HCT116 (cell line): ENCODE results near the gene PAMR1. TPM values are rescaled to one million over a fixed set of nuclear protein-coding genes. Genes with fewer than 3 reads are reported as not detected.

Experiments
- ATAC-seq: fragments of 200-7000 bp; cut with Tn5 transposase; 2 replicates; pipeline ENCODE4 v1.9.1; 2020; ENCODE audit warnings: mild to moderate bottlenecking, moderate library complexity
- BruUV-seq: library from RNA; stranded (reverse); fragments of 400-500 nt; replicated peaks from 2 replicates; lab custom pipeline; 2021; lab: Mats Ljungman, UMichigan
- CTCF ChIA-PET: fragments of 300-600 bp; sonication (Branson Sonifier 250); formaldehyde crosslinking; loops from one replicate; lab custom pipeline; 2021; ENCODE audit warnings: antibody characterized with exemption; lab: Charles Lee
- POLR2A ChIA-PET: fragments of 300-600, 350-600 bp; sonication (Branson Sonifier 250); formaldehyde crosslinking; loops from one replicate; lab custom pipeline; 2021; ENCODE audit warnings: antibody characterized with exemption; lab: Charles Lee
- RAD21 ChIA-PET, 2 experiments: fragments of 300-600 bp; sonication (Branson Sonifier 250); formaldehyde crosslinking; loops; one replicate each; lab custom pipeline; 2023; ENCODE audit warnings: low total read pairs in 2 of 2; ENCODE audit not compliant: uncharacterized antibody in 2 of 2, unreplicated experiment in 2 of 2, low non-redundant PET in 1 of 2; lab: Charles Lee
- DNase-seq: peaks from one replicate; pipeline ENCODE4 v3.0.0-alpha.2; 2010; ENCODE audit warnings: low read depth, low spot score
- H2AFZ ChIP-seq: fragments of 200-600 bp; shearing (Covaris generic), sonication (generic); 2 replicates; pipeline ENCODE4 v1.6.1; 2017; ENCODE audit warnings: low read depth, mixed run types, mixed read lengths, antibody characterized with exemption, low read length; ENCODE audit not compliant: poor library complexity, severe bottlenecking
- H3K27ac ChIP-seq: 2 replicates; pipeline ENCODE4 v1.5.1; 2012; ENCODE audit warnings: low read depth, low read length
- H3K27me3 ChIP-seq: fragments of 200-600 bp; sonication (generic); 2 replicates; pipeline ENCODE4 v1.6.1; 2016; ENCODE audit warnings: mixed run types, low read length, mixed read lengths; ENCODE audit not compliant: insufficient read depth
- H3K36me3 ChIP-seq, 2 experiments: fragments of 200-500 bp in 1 of 2; fragments of 200-600 bp in 1 of 2; sonication (Bioruptor generic) in 1 of 2; sonication (generic) in 1 of 2; 2 replicates each; pipeline versions ENCODE4 v1.5.1 to v1.6.1; 2014 to 2016; ENCODE audit warnings: low read length in 2 of 2, inconsistent platforms in 1 of 2, mixed read lengths in 1 of 2, mixed run types in 1 of 2; ENCODE audit not compliant: insufficient read depth in 2 of 2, control insufficient read depth in 1 of 2
- H3K4me1 ChIP-seq, 2 experiments: fragments of 200-600 bp in 1 of 2; sonication (generic) in 1 of 2; 2 replicates each; pipeline versions ENCODE4 v1.5.1 to v1.6.1; 2012 to 2017; ENCODE audit warnings: low read length in 2 of 2, inconsistent platforms in 1 of 2, mild to moderate bottlenecking in 1 of 2, mixed read lengths in 1 of 2, mixed run types in 1 of 2, moderate library complexity in 1 of 2; ENCODE audit not compliant: insufficient read depth in 2 of 2, control insufficient read depth in 1 of 2
- H3K4me2 ChIP-seq: fragments of 200-600 bp; sonication (generic); 2 replicates; pipeline ENCODE4 v1.6.1; 2017; ENCODE audit warnings: mixed run types, low read length, mixed read lengths
- H3K4me3 ChIP-seq, 2 experiments: fragments of 200-600 bp in 1 of 2; sonication (generic) in 1 of 2; replicated peaks in 1 of 2; 2 replicates each; pipeline ENCODE4 v1.5.1; 2011 to 2016; ENCODE audit warnings: low read length in 2 of 2, control low read depth in 1 of 2, low read depth in 1 of 2, mild to moderate bottlenecking in 1 of 2, mixed read lengths in 1 of 2, mixed run types in 1 of 2
- H3K79me2 ChIP-seq: fragments of 200-600 bp; sonication (generic); 2 replicates; pipeline ENCODE4 v1.6.1; 2017; ENCODE audit warnings: mild to moderate bottlenecking, mixed run types, low read length, moderate library complexity, mixed read lengths; ENCODE audit not compliant: insufficient read depth
- H3K9ac ChIP-seq: fragments of 200-600 bp; sonication (generic); 2 replicates; pipeline ENCODE4 v1.6.1; 2016; ENCODE audit warnings: low read length, mixed read lengths
- H3K9me2 ChIP-seq: fragments of 200-600 bp; sonication (generic), shearing (Covaris generic); 2 replicates; pipeline ENCODE4 v1.6.1; 2017; ENCODE audit warnings: mixed run types, mild to moderate bottlenecking, moderate library complexity; ENCODE audit not compliant: insufficient read depth
- H3K9me3 ChIP-seq, 2 experiments: fragments of 200-500 bp in 1 of 2; fragments of 200-600 bp in 1 of 2; sonication (Bioruptor generic) in 1 of 2; sonication (generic) in 1 of 2; 2 replicates each; pipeline ENCODE4 v1.6.1; 2014 to 2017; ENCODE audit warnings: low read length in 2 of 2, mixed read lengths in 2 of 2, inconsistent platforms in 1 of 2, low read depth in 1 of 2, mild to moderate bottlenecking in 1 of 2, mixed run types in 1 of 2, moderate library complexity in 1 of 2; ENCODE audit not compliant: control insufficient read depth in 1 of 2, insufficient read depth in 1 of 2
- H4K20me1 ChIP-seq: fragments of 200-600 bp; sonication (generic), shearing (Covaris generic); 2 replicates; pipeline ENCODE4 v1.6.1; 2017; ENCODE audit warnings: mixed run types, mild to moderate bottlenecking, moderate library complexity; ENCODE audit not compliant: insufficient read depth
- ATF3 ChIP-seq: IDR thresholded peaks from 2 replicates; pipeline ENCODE4 v1.6.1; 2012
- CEBPB ChIP-seq: IDR thresholded peaks from 2 replicates; pipeline ENCODE4 v1.6.1; 2012; ENCODE audit warnings: low read depth
- EZH2phosphoT487 ChIP-seq: fragments of 200-600 bp; IDR thresholded peaks from 2 replicates; pipeline ENCODE4 v1.6.1; 2018; ENCODE audit warnings: antibody characterized with exemption, borderline replicate concordance
- FOSL1 ChIP-seq: IDR thresholded peaks from 2 replicates; pipeline ENCODE4 v1.6.1; 2012; ENCODE audit warnings: low read depth
- POLR2A ChIP-seq: IDR thresholded peaks from 2 replicates; pipeline ENCODE4 v1.7.0; 2011; ENCODE audit warnings: borderline replicate concordance; ENCODE audit not compliant: insufficient read depth, insufficient read length; ENCODE audit errors: extremely low read depth
- POLR2AphosphoS5 ChIP-seq: IDR thresholded peaks from 2 replicates; pipeline ENCODE4 v1.6.1; 2011; ENCODE audit warnings: mild to moderate bottlenecking, low read depth, low read length, moderate library complexity
- RAD21 ChIP-seq: IDR thresholded peaks from 2 replicates; pipeline ENCODE4 v1.6.1; 2012; ENCODE audit warnings: low read depth, mild to moderate bottlenecking
- SP1 ChIP-seq: IDR thresholded peaks from 2 replicates; pipeline ENCODE4 v1.6.1; 2012; ENCODE audit warnings: low read depth
- SRF ChIP-seq: IDR thresholded peaks from 2 replicates; pipeline ENCODE4 v1.6.1; 2012; ENCODE audit warnings: low read depth
- ZNF274 ChIP-seq: fragments of 200-500 bp; sonication (Bioruptor generic); IDR thresholded peaks from 2 replicates; pipeline ENCODE4 v1.6.1; 2014; ENCODE audit warnings: mild to moderate bottlenecking, low read depth, low read length, inconsistent platforms
- intact Hi-C: fragments of 100-400 bp; cut with micrococcal nuclease; formaldehyde crosslinking; loops from 2 replicates; pipeline ENCODE4 v1.10.0; 2022
- total RNA-seq: library from RNA; stranded (reverse); gene quantifications from one replicate; pipeline ENCODE4 v1.2.1, GENCODE V29; 2021; ENCODE audit not compliant: unreplicated experiment
- TF ChIP-seq, protein P1 (sequence below): IDR thresholded peaks from 2 replicates; pipeline ENCODE4 v1.6.1; 2011; ENCODE audit warnings: mild to moderate bottlenecking, low read length, moderate library complexity; ENCODE audit not compliant: insufficient replicate concordance; ENCODE audit errors: extremely low read depth
- TF ChIP-seq, protein P2 (sequence below): IDR thresholded peaks from 2 replicates; pipeline ENCODE4 v1.6.1; 2012; ENCODE audit warnings: low read depth

Gene PAMR1
- total RNA-seq, 1 experiment from 2014 or later, result not detected

- TF ChIP-seq, protein P1, sequence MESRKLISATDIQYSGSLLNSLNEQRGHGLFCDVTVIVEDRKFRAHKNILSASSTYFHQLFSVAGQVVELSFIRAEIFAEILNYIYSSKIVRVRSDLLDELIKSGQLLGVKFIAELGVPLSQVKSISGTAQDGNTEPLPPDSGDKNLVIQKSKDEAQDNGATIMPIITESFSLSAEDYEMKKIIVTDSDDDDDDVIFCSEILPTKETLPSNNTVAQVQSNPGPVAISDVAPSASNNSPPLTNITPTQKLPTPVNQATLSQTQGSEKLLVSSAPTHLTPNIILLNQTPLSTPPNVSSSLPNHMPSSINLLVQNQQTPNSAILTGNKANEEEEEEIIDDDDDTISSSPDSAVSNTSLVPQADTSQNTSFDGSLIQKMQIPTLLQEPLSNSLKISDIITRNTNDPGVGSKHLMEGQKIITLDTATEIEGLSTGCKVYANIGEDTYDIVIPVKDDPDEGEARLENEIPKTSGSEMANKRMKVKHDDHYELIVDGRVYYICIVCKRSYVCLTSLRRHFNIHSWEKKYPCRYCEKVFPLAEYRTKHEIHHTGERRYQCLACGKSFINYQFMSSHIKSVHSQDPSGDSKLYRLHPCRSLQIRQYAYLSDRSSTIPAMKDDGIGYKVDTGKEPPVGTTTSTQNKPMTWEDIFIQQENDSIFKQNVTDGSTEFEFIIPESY, result no peak
- TF ChIP-seq, protein P2, sequence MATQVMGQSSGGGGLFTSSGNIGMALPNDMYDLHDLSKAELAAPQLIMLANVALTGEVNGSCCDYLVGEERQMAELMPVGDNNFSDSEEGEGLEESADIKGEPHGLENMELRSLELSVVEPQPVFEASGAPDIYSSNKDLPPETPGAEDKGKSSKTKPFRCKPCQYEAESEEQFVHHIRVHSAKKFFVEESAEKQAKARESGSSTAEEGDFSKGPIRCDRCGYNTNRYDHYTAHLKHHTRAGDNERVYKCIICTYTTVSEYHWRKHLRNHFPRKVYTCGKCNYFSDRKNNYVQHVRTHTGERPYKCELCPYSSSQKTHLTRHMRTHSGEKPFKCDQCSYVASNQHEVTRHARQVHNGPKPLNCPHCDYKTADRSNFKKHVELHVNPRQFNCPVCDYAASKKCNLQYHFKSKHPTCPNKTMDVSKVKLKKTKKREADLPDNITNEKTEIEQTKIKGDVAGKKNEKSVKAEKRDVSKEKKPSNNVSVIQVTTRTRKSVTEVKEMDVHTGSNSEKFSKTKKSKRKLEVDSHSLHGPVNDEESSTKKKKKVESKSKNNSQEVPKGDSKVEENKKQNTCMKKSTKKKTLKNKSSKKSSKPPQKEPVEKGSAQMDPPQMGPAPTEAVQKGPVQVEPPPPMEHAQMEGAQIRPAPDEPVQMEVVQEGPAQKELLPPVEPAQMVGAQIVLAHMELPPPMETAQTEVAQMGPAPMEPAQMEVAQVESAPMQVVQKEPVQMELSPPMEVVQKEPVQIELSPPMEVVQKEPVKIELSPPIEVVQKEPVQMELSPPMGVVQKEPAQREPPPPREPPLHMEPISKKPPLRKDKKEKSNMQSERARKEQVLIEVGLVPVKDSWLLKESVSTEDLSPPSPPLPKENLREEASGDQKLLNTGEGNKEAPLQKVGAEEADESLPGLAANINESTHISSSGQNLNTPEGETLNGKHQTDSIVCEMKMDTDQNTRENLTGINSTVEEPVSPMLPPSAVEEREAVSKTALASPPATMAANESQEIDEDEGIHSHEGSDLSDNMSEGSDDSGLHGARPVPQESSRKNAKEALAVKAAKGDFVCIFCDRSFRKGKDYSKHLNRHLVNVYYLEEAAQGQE, result no peak
Observed at GRCh38 chr11:35494957-35495490, 30.4 kb downstream of the PAMR1 start (continued).

GRCh38 chr11:35491231-35491871 is 34.1 kb downstream of the PAMR1 start:
- H3K79me2 ChIP-seq, result no peaks in the 10 kb centered on the region
- H3K4me1 ChIP-seq, result no peaks in the 10 kb centered on the region
- no peak overlapping the region for H3K4me2 ChIP-seq
- POLR2A ChIA-PET, result no interaction called here
- TF ChIP-seq RAD21, result no peak
- no peak for TF ChIP-seq EZH2phosphoT487
- no peak for TF ChIP-seq POLR2A
- no peak for TF ChIP-seq SP1
- no peak for TF ChIP-seq SRF
- TF ChIP-seq FOSL1, result no peak
- no peak for TF ChIP-seq POLR2AphosphoS5
- no peak for TF ChIP-seq ZNF274
- TF ChIP-seq CEBPB, result no peak
- no peak for TF ChIP-seq ATF3
- no peaks in the 10 kb centered on the region for H3K9me2 ChIP-seq
- ATAC-seq, result no peak
- H3K27ac ChIP-seq, result no peak overlapping the region
- BruUV-seq, result no TSS peak
- H3K36me3 ChIP-seq, result no peaks in the 10 kb centered on the region
- RAD21 ChIA-PET, result no interaction called here
- no peak for DNase-seq
- no peak overlapping the region for H3K9ac ChIP-seq
- no peaks in the 10 kb centered on the region for H3K9me3 ChIP-seq
- no peak overlapping the region for H3K4me3 ChIP-seq
- no peaks in the 10 kb centered on the region for H3K27me3 ChIP-seq
- CTCF ChIA-PET, result no interaction called here
- no peaks in the 10 kb centered on the region for H4K20me1 ChIP-seq
- no peak overlapping the region for H2AFZ ChIP-seq
- intact Hi-C loops, result loop anchor here (10.0 kb wide), 1 partner anchor 983 kb away; no protein-coding TSS in a partner anchor
